MCF 10A (cell line): ENCODE measurements around the gene MAML2. TPM values are rescaled to one million over a fixed set of nuclear protein-coding genes. Genes with fewer than 3 reads are reported as not detected.
A peak's percentile ranks its signal among the peaks of the same experiment; 100 is the strongest.

Source experiments
- BruUV-seq: library from RNA; stranded (reverse); fragments of 400-500 nt; replicated peaks from 2 replicates; lab custom pipeline; 2021; lab: Mats Ljungman, UMichigan
- CTCF ChIA-PET: fragments of 300-600 bp; sonication (Branson Sonifier 250); formaldehyde crosslinking; extraction: SDS; loops from one replicate; lab custom pipeline; 2021; ENCODE audit warnings: antibody characterized with exemption, inconsistent platforms; lab: Yijun Ruan, JAX
- POLR2A ChIA-PET: fragments of 300-600, 350-650 bp; sonication (Branson Sonifier 250); formaldehyde crosslinking; extraction: SDS; loops from one replicate; lab custom pipeline; 2020; ENCODE audit warnings: antibody characterized with exemption, inconsistent platforms; lab: Yijun Ruan, JAX
- DNase-seq: peaks from one replicate; pipeline ENCODE4 v3.0.0-alpha.2; 2018; ENCODE audit not compliant: unreplicated experiment
- H3K27ac Mint-ChIP-seq: one replicate; pipeline ENCODE4 v1.8.0; 2022; ENCODE audit warnings: mild to moderate bottlenecking, low read depth, mixed read lengths; ENCODE audit not compliant: unreplicated experiment
- H3K27me3 Mint-ChIP-seq: one replicate; pipeline ENCODE4 v1.8.0; 2022; ENCODE audit warnings: mixed read lengths; ENCODE audit not compliant: insufficient read depth, unreplicated experiment
- H3K36me3 Mint-ChIP-seq: one replicate; pipeline ENCODE4 v1.8.0; 2022; ENCODE audit warnings: mild to moderate bottlenecking, moderate library complexity, mixed read lengths; ENCODE audit not compliant: insufficient read depth, unreplicated experiment
- H3K4me1 Mint-ChIP-seq: one replicate; pipeline ENCODE4 v1.8.0; 2022; ENCODE audit warnings: mixed read lengths; ENCODE audit not compliant: insufficient read depth, unreplicated experiment
- H3K4me3 Mint-ChIP-seq: one replicate; pipeline ENCODE4 v1.8.0; 2022; ENCODE audit warnings: mild to moderate bottlenecking, moderate library complexity, mixed read lengths; ENCODE audit not compliant: unreplicated experiment
- H3K9me3 Mint-ChIP-seq: one replicate; pipeline ENCODE4 v1.8.0; 2022; ENCODE audit warnings: mixed read lengths; ENCODE audit not compliant: unreplicated experiment
- intact Hi-C: fragments of 100-400 bp; cut with micrococcal nuclease; formaldehyde crosslinking; loops from 2 replicates; pipeline ENCODE4 v1.14.1; 2022
- total RNA-seq: library from RNA; stranded (reverse); gene quantifications from 2 replicates; pipeline ENCODE4 v1.2.3, GENCODE V29; 2022
- TF ChIP-seq, protein P1 (sequence below): fragments of 200-600 bp; IDR thresholded peaks from one replicate; pipeline ENCODE4 v1.8.0; 2022; ENCODE audit warnings: antibody characterized with exemption, mild to moderate bottlenecking; ENCODE audit not compliant: unreplicated experiment

Gene MAML2
- total RNA-seq, 1 experiment from 2014 or later: 8.6 TPM

DNA sequence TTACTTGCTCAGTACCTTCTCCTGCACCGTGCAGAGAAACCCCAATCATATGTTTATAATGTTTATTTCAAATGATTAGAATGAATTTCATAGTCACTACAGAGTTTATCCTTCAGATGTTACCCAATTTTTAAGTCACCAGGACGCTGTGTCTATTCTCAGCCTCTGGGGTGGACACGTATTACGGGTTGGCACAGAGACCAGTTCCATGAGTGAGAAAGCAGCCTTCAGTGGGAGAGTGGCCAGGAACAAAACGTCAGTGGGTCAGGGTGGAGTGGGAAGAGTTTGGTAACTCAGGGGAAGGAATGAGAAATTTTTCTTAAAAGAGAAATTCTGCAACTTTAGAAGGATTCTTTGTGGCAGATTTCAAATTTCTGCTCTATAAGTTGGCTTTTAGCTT is 342.0 kb downstream of the MAML2 start:
- no TSS peak for BruUV-seq
- ChIA-PET POLR2A (no interaction called here), CTCF (no interaction called here)
- Mint-ChIP-seq H3K9me3 (peaks cover 14% of the 10 kb centered on the region), H3K27ac (no peak overlapping the region), H3K27me3 (no peaks in the 10 kb centered on the region), H3K4me3 (no peak overlapping the region), H3K4me1 (peaks cover 7% of the 10 kb centered on the region), H3K36me3 (peaks cover 6% of the 10 kb centered on the region)
- DNase-seq: peak; percentile 4
- intact Hi-C loops: no loop called here
- TF ChIP-seq, protein P1, sequence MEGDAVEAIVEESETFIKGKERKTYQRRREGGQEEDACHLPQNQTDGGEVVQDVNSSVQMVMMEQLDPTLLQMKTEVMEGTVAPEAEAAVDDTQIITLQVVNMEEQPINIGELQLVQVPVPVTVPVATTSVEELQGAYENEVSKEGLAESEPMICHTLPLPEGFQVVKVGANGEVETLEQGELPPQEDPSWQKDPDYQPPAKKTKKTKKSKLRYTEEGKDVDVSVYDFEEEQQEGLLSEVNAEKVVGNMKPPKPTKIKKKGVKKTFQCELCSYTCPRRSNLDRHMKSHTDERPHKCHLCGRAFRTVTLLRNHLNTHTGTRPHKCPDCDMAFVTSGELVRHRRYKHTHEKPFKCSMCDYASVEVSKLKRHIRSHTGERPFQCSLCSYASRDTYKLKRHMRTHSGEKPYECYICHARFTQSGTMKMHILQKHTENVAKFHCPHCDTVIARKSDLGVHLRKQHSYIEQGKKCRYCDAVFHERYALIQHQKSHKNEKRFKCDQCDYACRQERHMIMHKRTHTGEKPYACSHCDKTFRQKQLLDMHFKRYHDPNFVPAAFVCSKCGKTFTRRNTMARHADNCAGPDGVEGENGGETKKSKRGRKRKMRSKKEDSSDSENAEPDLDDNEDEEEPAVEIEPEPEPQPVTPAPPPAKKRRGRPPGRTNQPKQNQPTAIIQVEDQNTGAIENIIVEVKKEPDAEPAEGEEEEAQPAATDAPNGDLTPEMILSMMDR: no peak

DNA sequence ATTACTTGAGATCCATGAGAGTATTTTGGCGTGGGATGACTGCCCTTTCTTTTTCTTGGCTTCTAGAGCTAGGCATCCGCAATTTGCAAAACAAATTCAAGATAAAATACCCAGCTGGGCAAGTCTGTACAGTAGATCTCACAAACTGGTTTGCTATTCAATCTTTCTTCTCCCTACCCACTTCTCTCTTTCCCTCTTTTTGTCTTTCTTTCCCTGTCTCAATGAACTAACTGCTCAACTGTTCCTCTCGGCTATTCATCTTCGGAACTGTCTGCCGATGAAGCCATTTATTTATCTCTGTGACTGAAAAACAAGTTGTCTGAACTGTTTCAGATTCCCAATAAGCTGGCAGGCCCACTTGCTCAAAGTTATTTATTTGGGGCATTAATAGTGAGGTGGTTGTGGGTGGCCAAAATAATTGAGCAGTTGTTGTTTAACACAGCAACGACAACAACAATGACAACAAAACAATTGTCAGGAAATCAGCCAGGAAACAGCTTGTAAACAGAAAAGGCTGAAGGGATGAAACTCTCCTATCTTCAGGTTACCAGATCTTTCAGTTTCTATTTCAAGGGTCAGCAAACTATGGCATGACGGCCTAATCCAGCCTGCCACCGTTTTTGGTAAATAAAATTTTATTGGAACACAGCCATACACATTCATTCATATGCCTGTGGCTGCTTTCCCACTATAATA is 343.1 kb downstream of the MAML2 start:
- CTCF ChIA-PET: interaction anchor here (0.6 to 1.0 kb wide), 5 partner anchors 9 to 231 kb away, joined by 3 to 5 read pairs (median 3); no protein-coding TSS in a partner anchor
- intact Hi-C loops: no loop called here
- H3K4me3 Mint-ChIP-seq: no peak overlapping the region
- no peak for DNase-seq
- no TSS peak for BruUV-seq
- peak overlapping the region; percentile 6 for H3K27ac Mint-ChIP-seq
- no peaks in the 10 kb centered on the region for H3K27me3 Mint-ChIP-seq
- peaks cover 7% of the 10 kb centered on the region for H3K4me1 Mint-ChIP-seq
- peaks cover 14% of the 10 kb centered on the region for H3K9me3 Mint-ChIP-seq
- TF ChIP-seq, protein P1: no peak
- POLR2A ChIA-PET: interaction anchor here (0.5 to 0.7 kb wide), 2 partner anchors 103 to 390 kb away, joined by 3 to 4 read pairs; partner anchors contain the start of gene CCDC82
- H3K36me3 Mint-ChIP-seq: peaks cover 9% of the 10 kb centered on the region

DNA sequence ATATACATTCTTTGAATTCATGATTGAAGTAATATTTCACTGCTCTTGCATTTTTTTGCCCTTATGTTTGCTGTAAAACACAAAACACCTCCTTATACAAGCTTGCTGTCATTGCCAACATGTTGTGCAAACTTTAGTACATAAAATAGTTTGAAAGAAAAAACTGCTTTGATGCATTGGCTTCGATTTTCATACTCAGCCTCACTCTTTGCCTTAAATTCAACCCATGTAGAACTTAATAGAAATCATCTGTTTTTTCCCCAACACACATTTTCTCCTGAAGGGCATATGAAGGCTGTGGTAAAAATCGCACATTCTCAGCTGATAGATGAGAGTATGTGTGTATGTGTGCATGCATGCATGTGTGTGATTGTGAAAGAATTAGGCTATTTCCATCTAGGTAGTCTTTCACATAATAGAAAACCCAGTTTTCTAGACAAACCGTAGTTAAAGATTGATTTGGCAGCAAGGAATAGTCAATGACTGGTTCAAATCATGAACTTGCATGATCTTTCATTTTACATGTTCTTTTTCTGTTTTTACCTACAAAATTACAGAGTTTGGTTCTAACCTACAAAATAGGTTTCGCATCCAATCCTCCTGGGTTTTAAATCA is 346.3 kb downstream of the MAML2 start:
- BruUV-seq: no TSS peak
- Mint-ChIP-seq H3K9me3 (no peaks in the 10 kb centered on the region), H3K27ac (no peak overlapping the region), H3K27me3 (no peaks in the 10 kb centered on the region), H3K36me3 (peaks cover 6% of the 10 kb centered on the region), H3K4me1 (peaks cover 5% of the 10 kb centered on the region), H3K4me3 (no peak overlapping the region)
- TF ChIP-seq, protein P1: no peak
- DNase-seq: no peak
- POLR2A ChIA-PET: no interaction called here
- CTCF ChIA-PET: interaction anchor here (0.6 kb wide), 1 partner anchor 140 kb away, joined by 3 read pairs; no protein-coding TSS in a partner anchor
- intact Hi-C loops: no loop called here

DNA sequence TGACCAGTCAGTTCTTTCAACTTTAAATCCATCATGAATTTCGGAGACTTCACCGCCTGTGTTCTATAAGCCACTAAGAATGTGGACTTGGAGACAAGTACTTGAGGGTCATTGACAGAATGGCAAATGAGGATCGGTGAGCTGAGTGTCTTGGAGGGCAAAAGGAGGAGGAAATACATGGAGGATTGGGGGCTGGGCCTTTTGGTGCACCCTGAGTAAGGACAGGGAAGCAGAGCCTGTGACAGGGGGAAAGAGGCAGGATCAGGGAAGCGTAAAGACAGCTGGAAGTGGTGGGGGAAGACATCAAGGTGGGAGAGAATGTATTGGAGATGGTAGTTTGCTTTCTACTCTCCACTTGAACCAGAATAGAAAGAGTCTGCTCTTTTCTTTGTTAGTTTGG is 348.7 kb downstream of the MAML2 start:
- no peak overlapping the region for H3K27ac Mint-ChIP-seq
- ChIA-PET POLR2A (interaction anchor here (0.7 to 1.0 kb wide), 2 partner anchors 15 to 349 kb away, joined by 3 read pairs; partner anchors contain the start of gene MAML2), CTCF (interaction anchor here (0.6 to 1.6 kb wide), 3 partner anchors 20 to 159 kb away, joined by 3 to 6 read pairs (median 3); no protein-coding TSS in a partner anchor)
- no TSS peak for BruUV-seq
- intact Hi-C loops: no loop called here
- TF ChIP-seq, protein P1: no peak
- H3K4me1 Mint-ChIP-seq: peaks cover 22% of the 10 kb centered on the region
- no peak overlapping the region for H3K4me3 Mint-ChIP-seq
- H3K27me3 Mint-ChIP-seq: no peaks in the 10 kb centered on the region
- DNase-seq: no peak
- no peaks in the 10 kb centered on the region for H3K9me3 Mint-ChIP-seq
- peaks cover 4% of the 10 kb centered on the region for H3K36me3 Mint-ChIP-seq
